Measurements from ENCODE around the gene PDIA4.

Gene PDIA4

DNA sequence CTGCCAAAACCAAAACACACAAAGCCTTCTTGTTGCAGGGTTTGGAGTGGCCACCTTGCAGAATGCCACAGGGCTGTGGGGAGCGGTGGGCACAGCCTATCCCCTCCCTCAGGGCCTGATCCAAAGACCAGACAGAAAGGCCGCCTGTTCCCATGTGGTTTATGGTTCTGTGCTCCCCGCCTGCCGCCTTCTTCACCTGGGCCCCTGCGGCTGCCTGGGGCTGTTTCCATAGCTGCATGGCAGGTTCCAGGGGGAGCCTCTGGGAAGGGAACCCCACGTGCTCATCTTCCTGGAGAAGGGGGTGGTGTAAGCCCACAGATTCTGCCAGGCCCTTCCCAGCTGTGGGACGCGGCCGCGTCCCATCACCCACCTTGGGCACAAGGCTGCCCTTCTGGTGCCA lies 73.5 kb downstream of the PDIA4 start:
- Histone ChIP-seq H3K4me3 (ENCODE audit: low read length) (no peak overlapping the region), H3K9me3 (ENCODE audit: control insufficient read depth, insufficient read depth, low read length) (no peaks in the 10 kb centered on the region), H3K36me3 (ENCODE audit: control insufficient read depth, insufficient read depth, low read length) (no peaks in the 10 kb centered on the region), H3K27ac (ENCODE audit: low read length) (no peak overlapping the region), H3K27me3 (ENCODE audit: control insufficient read depth, insufficient read depth, low read length) (no peaks in the 10 kb centered on the region), H3K4me1 (ENCODE audit: control insufficient read depth, insufficient read depth, low read length) (no peaks in the 10 kb centered on the region)
- DNase-seq (ENCODE audit: low read depth, low spot score) = no peak
- WGBS (ENCODE audit: insufficient coverage, insufficient read length) = no CpG with 5 or more reads among the region's 10 CpGs

DNA sequence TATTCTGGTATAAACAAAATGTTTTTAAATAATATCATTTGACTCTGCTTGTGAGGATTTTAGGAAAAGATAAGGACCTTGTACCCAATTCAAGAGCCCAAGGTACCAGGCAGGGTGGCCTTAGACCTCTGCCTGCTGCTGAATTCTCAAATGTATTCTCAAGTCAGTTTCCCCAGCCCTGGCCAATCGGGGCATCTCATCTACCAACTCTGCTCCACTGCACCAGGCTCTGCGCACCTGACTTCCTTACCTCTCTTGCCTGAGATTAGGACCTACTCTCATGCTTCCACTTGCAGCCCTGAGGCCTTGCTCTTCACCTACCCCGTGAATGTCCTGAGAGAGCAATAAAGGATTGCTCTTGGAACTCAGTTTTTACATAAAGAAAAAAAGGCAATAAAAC lies 74.6 kb downstream of the PDIA4 start:
- H3K27ac ChIP-seq (ENCODE audit: low read length) = no peak overlapping the region
- H3K4me1 ChIP-seq (ENCODE audit: control insufficient read depth, insufficient read depth, low read length) = no peaks in the 10 kb centered on the region
- DNase-seq (ENCODE audit: low read depth, low spot score) = no peak
- H3K9me3 ChIP-seq (ENCODE audit: control insufficient read depth, insufficient read depth, low read length) = no peaks in the 10 kb centered on the region
- no peaks in the 10 kb centered on the region for H3K27me3 ChIP-seq (ENCODE audit: control insufficient read depth, insufficient read depth, low read length)
- no CpG with 5 or more reads among the region's 3 CpGs for WGBS (ENCODE audit: insufficient coverage, insufficient read length)
- H3K4me3 ChIP-seq (ENCODE audit: low read length) = no peak overlapping the region
- H3K36me3 ChIP-seq (ENCODE audit: control insufficient read depth, insufficient read depth, low read length) = no peaks in the 10 kb centered on the region

Data from iPS DF 6.9 (cell line).